Duodenal mucosa (tissue), 2 donors: ENCODE measurements around the gene PPP2R3A.
"Not testable (repeated sequence)": the region's sequence is repeated elsewhere in the genome, so short reads cannot be mapped to it uniquely, and the experiment has no call there.

ENCODE experiments used
- H3K27ac ChIP-seq: one replicate; pipeline ENCODE4 v1.7.0; 2013; ENCODE audit warnings: low read depth, low read length
- H3K27me3 ChIP-seq, 2 donors: one replicate each; pipeline ENCODE4 v1.7.0; 2013; ENCODE audit warnings: low read length in 2 of 2, control low read depth in 1 of 2; ENCODE audit not compliant: insufficient read depth in 2 of 2, control insufficient read depth in 1 of 2
- H3K36me3 ChIP-seq, 2 donors: one replicate each; pipeline ENCODE4 v1.7.0; 2013; ENCODE audit warnings: low read length in 2 of 2, control low read depth in 1 of 2; ENCODE audit not compliant: insufficient read depth in 2 of 2, control insufficient read depth in 1 of 2
- H3K4me1 ChIP-seq, 2 donors: one replicate each; pipeline ENCODE4 v1.7.0; 2013; ENCODE audit warnings: low read length in 2 of 2, control low read depth in 1 of 2; ENCODE audit not compliant: insufficient read depth in 2 of 2, control insufficient read depth in 1 of 2
- H3K4me3 ChIP-seq, 2 donors: one replicate each; pipeline ENCODE4 v1.7.0; 2013; ENCODE audit warnings: low read length in 2 of 2, low read depth in 1 of 2
- H3K9ac ChIP-seq, 2 donors: one replicate each; pipeline ENCODE4 v1.7.0; 2013; ENCODE audit warnings: low read length in 2 of 2, low read depth in 1 of 2
- H3K9me3 ChIP-seq, 2 donors: one replicate each; pipeline ENCODE4 v1.7.0; 2013; ENCODE audit warnings: low read length in 2 of 2, control low read depth in 1 of 2; ENCODE audit not compliant: control insufficient read depth in 1 of 2

The PPP2R3A gene

GRCh38 chr3:136144397-136144796, 178.9 kb downstream of the PPP2R3A start:
- H3K4me1 ChIP-seq, H3K9ac ChIP-seq, H3K4me3 ChIP-seq, H3K9me3 ChIP-seq, H3K36me3 ChIP-seq, H3K27ac ChIP-seq, H3K27me3 ChIP-seq: not testable (repeated sequence)

DNA sequence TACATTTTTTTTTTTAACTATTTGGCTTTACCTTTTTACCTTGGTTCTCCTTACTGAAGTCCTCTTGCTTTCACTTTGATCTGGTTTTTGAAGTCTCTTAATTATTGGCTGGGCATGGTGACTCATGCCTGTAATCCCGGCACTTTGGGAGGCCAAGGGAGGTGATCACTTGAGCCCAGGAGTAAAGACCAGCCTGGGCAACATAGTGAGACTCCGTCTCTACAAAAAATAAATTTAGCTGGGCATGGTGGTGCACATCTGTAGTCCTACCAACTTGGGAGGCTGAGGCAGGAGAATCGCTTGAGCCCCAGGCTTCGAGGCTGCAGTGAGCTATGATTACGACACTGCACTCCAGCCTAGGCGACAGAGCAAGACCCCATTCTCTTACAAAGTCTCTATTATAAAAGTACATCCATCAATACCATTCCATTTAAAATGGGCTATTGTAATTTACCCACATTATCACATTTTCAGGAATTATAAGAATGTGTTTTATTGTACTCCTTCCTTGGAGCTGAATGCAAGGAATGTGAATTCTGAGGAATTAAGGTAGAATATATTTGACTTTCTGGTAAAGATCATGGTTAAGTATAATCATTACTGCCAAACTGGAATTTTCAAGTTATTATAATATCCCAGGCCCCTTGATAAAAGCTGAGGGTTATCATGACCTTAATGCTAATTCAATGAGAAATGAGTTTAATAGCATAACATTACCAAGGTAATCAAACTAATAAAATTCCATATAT, 181.6 kb downstream of the PPP2R3A start:
- Histone ChIP-seq H3K36me3 (peaks cover 13 to 28% of the 10 kb centered on the region in 2 donors), H3K4me3 (no peak overlapping the region), H3K4me1 (peaks cover 5 to 9% of the 10 kb centered on the region in 2 donors), H3K9me3 (no peaks in the 10 kb centered on the region), H3K27ac (no peak overlapping the region), H3K27me3 (no peaks in the 10 kb centered on the region), H3K9ac (no peak overlapping the region)

DNA sequence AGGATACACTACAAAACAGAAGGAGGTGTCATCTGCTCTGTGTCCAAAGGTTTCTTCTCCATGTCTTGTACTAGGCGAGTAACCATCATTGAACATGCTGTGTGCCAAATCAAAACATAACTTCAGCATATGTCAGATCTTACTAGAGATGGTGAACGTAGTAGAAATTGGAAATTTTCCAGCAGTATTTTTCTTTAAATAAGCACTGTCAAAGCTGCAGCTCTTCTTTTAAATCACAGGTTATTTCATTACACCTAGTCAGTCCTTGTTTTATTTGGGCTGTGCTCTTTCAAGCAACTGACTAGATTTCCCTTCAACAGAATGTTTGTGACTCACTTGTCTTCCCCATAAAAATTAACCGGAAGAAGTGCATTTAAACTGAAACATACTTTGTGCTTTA, 184.1 kb downstream of the PPP2R3A start:
- Histone ChIP-seq H3K4me1 (peaks cover 5 to 9% of the 10 kb centered on the region in 2 donors), H3K4me3 (no peak overlapping the region), H3K9me3 (no peaks in the 10 kb centered on the region), H3K27me3 (no peaks in the 10 kb centered on the region), H3K36me3 (peaks cover 16 to 30% of the 10 kb centered on the region in 2 donors), H3K9ac (no peak overlapping the region), H3K27ac (no peak overlapping the region)

DNA sequence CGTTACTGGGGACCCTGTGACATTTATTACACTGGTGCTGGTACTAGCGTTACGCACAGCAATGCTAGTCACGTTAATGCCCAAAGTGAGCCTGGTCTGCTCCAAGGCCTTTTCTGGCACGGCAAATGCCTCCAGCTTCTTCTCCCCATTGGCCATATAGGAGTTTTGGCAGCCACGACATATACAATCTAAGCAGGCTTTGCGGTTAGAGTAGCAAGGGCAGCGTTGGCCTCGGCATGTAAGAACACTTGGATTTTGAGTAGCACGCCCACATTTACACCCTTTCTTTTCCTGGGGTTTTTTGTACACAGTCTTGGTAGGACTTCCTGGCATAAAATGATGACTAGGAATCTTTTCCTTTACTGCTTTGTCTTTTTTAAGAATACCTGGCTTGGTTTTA, 185.7 kb downstream of the PPP2R3A start:
- H3K4me1 ChIP-seq = peaks cover 5 to 9% of the 10 kb centered on the region in 2 donors
- H3K27ac ChIP-seq = no peak overlapping the region
- H3K9ac ChIP-seq = no peak overlapping the region

GRCh38 chr3:136152176-136152843, 186.8 kb downstream of the PPP2R3A start:
- H3K27me3 ChIP-seq = no peaks in the 10 kb centered on the region
- H3K9ac ChIP-seq = no peak overlapping the region
- H3K36me3 ChIP-seq = peaks cover 16 to 24% of the 10 kb centered on the region in 2 donors
- H3K9me3 ChIP-seq = no peaks in the 10 kb centered on the region
- no peak overlapping the region for H3K4me3 ChIP-seq
- H3K4me1 ChIP-seq = peaks cover 5 to 9% of the 10 kb centered on the region in 2 donors
- no peak overlapping the region for H3K27ac ChIP-seq

More for the DNA sequence above, 185.7 kb downstream of the PPP2R3A start:
- Histone ChIP-seq H3K4me3 (no peak overlapping the region), H3K27me3 (no peaks in the 10 kb centered on the region), H3K36me3 (peaks cover 16 to 24% of the 10 kb centered on the region in 2 donors), H3K9me3 (no peaks in the 10 kb centered on the region)

DNA sequence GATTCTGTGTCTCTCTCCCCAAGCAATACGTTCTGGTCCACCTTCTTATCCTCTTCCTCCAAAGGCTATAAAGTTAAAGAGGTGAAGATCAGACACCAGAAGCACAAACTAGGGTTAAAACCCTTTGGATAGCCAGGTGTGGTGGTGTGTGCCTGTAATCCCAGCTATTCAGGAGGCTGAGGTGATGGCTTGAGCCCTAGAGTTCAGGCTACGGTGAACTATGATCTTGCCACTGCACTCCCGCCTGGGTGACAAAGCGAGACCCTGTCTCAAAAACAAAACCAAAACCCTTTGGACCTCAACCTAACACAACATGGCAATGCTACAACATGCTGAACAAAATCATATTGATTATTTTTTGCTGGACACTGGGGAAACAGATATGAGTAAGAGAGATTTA, 187.4 kb downstream of the PPP2R3A start:
- H3K4me3 ChIP-seq = no peak overlapping the region
- H3K4me1 ChIP-seq = peaks cover 5 to 9% of the 10 kb centered on the region in 2 donors
- H3K36me3 ChIP-seq = peaks cover 16 to 24% of the 10 kb centered on the region in 2 donors
- H3K9ac ChIP-seq = no peak overlapping the region
- H3K27ac ChIP-seq = no peak overlapping the region
- no peaks in the 10 kb centered on the region for H3K27me3 ChIP-seq
- no peaks in the 10 kb centered on the region for H3K9me3 ChIP-seq

GRCh38 chr3:136161516-136161915, 196.0 kb downstream of the PPP2R3A start:
- H3K27ac ChIP-seq = no peak overlapping the region

GRCh38 chr3:136162322-136162721, 196.8 kb downstream of the PPP2R3A start:
- Histone ChIP-seq H3K9ac (no peak overlapping the region), H3K9me3 (no peaks in the 10 kb centered on the region), H3K4me1 (peaks cover 0 to 13% of the 10 kb centered on the region in 2 donors), H3K4me3 (no peak overlapping the region), H3K27me3 (no peaks in the 10 kb centered on the region), H3K36me3 (no peaks in the 10 kb centered on the region), H3K27ac (no peak overlapping the region)

More at GRCh38 chr3:136161516-136161915, 196.0 kb downstream of the PPP2R3A start:
- H3K27me3 ChIP-seq = no peaks in the 10 kb centered on the region
- H3K4me3 ChIP-seq = no peak overlapping the region
- peaks cover 0 to 6% of the 10 kb centered on the region in 2 donors for H3K4me1 ChIP-seq
- H3K9ac ChIP-seq = no peak overlapping the region
- no peaks in the 10 kb centered on the region for H3K9me3 ChIP-seq
- H3K36me3 ChIP-seq = no peaks in the 10 kb centered on the region

- not testable (repeated sequence) for H3K27me3 ChIP-seq, H3K4me3 ChIP-seq, H3K9me3 ChIP-seq, H3K9ac ChIP-seq, H3K27ac ChIP-seq, H3K36me3 ChIP-seq
- peaks cover 0 to 13% of the 10 kb centered on the region in 2 donors for H3K4me1 ChIP-seq
These were observed 198.1 kb downstream of the PPP2R3A start for GRCh38 chr3:136163607-136164006.

DNA sequence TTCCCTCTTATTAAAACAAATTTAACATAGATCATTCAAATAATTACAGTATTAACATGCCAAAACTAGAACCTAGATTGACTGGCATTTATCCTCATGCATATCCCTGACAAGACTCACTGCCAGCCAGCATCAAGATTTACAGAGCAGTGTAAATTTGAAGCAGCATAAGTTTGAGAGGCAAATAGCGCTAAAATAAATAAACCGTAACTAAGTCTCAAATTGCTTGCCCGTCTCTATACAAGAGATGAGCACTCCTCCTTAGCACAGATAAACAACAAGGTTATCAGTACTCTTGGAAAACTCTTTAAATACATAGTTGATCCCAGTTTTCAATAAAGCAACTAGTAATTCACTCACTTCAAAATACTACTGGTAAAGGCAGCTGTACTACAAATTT, 201.0 kb downstream of the PPP2R3A start:
- no peak overlapping the region for H3K27ac ChIP-seq
- no peaks in the 10 kb centered on the region for H3K36me3 ChIP-seq
- H3K9ac ChIP-seq = no peak overlapping the region
- H3K9me3 ChIP-seq = no peaks in the 10 kb centered on the region
- H3K4me3 ChIP-seq = no peak overlapping the region
- no peaks in the 10 kb centered on the region for H3K27me3 ChIP-seq
- peaks cover 0 to 16% of the 10 kb centered on the region in 2 donors for H3K4me1 ChIP-seq
